GM18502 (cell line): ENCODE measurements around the gene MYOM3.

ENCODE experiments used
- ATAC-seq: cut with Tn5 transposase; IDR thresholded peaks from one replicate; pipeline ENCODE4 v1.9.1; 2021; ENCODE audit warnings: mild to moderate bottlenecking; ENCODE audit not compliant: unreplicated experiment, poor library complexity

The MYOM3 gene

DNA sequence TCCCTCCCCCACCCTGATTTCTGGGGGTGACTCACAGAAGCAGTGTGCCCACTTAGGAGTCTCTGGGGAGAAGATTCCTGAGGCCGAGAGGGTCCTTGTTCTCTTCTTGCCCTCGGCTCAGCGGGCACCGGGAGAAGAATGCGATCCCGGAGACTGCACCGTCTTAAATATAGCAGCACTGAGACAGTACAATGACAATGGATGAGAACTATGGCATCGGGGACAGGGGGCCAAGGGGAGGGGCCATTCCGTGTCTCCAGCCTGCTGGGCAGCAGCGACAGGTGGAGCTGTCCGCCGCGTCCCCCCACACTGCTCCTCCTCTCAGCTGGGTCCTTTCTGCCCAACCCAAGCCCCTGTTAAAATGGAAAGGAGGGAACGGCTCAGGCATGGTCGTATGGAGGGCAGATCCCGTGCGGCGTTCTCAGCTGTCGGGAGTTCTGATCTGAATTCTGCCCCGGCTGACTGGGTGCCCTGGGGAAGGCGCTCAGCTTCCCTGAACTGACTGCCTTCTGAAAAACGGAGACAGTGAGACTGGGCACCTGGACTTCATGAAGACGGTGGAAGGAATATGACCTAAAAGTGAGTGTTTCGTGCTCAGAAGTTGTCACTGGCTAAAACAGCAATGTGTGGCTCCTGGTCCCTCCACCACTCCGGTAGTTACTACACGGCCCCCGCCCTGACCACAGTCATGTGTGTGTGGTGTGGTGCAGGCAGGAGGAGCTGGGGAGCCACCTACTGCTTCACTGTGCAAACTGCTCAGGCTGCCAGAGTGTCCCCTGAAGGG is at the start of gene MYOM3:
Gene MYOM3, minus strand, starts transcription at position 140 of the 784 bp plus-strand sequence. CDS start 3,499 bp downstream, outside the sequence.
- ATAC-seq: no peak

GRCh38 chr1:24161270-24161669 is 49.3 kb upstream of the MYOM3 start:
- ATAC-seq: no peak

GRCh38 chr1:24159366-24159765 is 47.4 kb upstream of the MYOM3 start:
- no peak for ATAC-seq

- ATAC-seq: no peak
Measured at GRCh38 chr1:24157918-24158481, 46.1 kb upstream of the MYOM3 start.

DNA sequence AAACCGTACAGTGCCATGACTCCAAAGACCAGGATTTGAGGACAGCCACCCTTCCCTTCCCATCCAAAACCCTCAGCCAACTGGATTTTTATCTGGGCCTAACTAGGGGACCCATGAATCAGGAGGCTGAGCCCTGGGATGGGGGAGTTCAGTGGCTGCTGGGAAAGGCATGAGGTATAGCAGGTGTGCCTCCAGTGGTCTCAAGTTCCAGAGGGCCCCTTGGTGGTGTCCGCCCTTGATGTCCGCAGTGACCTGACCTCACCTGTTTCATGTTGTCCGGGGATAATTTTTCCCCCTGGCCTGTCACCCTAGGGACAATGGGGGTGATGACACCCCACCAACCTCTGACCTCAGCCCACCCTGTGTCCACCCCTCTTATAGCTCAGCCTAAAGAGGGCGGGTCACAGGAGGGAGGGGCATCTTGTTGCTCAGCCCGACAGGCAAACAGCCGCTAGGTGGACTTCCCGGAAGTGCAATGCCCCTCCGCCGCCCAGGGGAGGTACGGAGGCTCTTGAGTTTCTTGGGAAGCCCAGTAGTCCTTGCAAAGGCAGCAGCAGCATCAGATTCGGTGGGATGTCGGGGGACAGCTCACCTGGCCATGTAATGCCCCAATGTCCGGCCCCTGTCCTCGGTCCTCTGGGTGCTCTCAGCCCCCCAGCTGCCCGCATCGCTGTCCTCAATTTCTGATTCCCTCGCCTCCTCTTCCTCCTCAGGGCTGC is 44.8 kb upstream of the MYOM3 start:
- no peak for ATAC-seq

DNA sequence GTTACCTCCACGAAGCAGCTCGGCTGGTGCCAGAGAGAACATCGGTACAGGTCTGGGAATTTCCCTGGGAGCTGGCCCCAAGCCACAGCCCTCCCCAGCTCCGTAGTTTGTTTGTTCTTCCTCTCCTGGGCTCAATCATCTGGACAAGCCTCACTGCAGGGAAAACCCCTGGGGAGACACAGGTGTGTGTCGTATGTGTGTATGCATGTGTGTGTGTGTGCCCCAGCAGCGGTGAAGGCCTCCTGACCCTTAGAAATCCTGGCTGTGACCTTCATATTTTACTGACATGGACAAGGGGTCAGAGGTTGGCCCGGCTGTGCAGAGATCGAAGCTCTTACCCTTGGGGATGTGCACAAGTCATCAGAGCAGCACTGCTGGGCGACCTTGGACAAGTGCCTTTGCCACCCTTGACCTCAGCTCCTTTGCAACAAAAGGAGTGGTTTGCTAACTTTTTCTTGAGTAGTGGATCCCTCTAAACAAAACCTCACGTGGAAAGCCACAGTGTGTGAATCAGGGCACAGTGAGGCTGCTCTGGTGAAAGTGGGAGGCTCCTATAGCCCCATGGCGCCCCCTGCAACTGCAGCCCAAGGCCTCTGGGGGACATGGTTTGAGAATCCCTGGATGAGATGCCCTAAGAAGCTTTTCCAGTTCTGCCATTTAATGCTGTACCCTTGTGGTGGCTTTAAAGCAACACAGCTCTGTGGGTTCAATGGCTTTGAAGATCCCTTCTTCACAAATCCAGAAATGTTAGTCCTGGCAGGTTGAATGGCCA is 43.3 kb upstream of the MYOM3 start:
- no peak for ATAC-seq

DNA sequence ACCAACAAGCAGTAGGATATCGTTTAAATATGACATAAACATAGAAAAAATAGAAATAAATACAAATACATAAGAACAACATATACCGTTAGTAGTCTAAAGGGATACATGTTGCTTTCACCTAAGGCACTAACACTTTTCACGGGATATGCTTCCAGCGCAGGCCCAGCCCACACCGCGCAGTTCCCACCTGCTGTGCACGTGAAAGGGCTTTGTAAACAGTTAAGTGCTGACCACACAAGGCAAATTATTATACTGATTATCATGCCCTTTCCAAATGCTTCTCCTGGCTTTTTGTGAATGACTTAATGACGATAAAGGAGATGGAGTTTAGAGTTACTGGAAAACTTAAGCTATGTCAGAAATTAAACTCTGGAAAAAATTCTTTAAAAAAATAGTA is 42.3 kb upstream of the MYOM3 start:
- ATAC-seq: no peak

- ATAC-seq: no peak
Measured at GRCh38 chr1:24152631-24153494, 40.9 kb upstream of the MYOM3 start.

DNA sequence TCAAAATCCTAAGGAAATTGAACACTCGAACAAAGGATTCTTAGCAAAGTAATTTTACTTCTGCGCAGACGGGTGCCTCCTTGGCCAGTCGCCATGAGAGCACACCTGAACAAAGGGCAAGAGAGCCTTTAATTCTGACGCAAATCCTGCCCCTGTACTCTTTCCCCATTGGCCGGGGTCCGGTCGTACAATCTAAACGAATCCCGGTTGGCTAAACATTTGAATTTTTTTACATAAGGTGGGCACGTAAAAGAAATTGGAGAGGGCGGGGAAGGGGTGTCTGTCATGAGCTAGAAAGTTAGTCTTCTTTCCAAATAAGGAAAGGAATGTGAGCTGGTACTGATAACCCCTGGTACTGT is 39.2 kb upstream of the MYOM3 start:
- ATAC-seq: no peak

GRCh38 chr1:24150234-24151174 is 38.6 kb upstream of the MYOM3 start:
- ATAC-seq: peak; percentile 74

DNA sequence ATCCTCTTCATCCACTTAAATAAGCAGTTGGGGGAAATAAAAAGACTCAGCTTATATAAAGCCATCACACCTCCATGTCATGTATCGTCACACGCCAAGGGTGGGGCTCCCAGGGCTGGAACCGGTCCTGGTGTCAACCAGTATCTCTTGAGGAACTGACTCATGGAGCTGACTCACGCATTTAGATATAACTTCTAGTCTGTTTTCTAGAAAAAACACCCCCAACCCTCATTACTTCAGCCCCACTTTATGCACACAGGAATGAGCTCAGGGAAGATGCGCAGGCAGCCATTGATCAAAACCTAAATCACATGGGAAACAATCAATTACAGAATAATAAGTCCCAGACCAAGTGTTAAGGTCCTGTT is 37.9 kb upstream of the MYOM3 start:
- ATAC-seq: no peak

DNA sequence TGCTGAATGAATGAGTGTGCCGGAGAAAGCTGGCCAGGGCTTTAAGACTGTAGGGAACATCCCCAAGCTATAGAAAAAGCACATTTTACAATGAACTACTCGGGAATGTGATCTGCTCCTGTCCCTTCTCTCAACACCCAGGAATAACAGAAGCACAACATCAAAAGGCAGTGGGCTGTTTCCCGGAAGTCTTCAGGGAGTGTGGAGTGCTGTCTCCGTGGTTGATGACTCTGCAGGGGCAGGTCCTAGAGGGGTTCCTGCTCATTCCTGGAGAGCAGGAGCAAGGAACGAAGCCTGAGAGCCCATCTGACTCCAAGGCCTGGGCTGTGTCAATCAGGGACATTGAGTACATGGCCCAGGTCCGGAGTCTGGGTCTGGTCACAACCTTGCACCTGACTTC is 35.9 kb upstream of the MYOM3 start:
- ATAC-seq: no peak

DNA sequence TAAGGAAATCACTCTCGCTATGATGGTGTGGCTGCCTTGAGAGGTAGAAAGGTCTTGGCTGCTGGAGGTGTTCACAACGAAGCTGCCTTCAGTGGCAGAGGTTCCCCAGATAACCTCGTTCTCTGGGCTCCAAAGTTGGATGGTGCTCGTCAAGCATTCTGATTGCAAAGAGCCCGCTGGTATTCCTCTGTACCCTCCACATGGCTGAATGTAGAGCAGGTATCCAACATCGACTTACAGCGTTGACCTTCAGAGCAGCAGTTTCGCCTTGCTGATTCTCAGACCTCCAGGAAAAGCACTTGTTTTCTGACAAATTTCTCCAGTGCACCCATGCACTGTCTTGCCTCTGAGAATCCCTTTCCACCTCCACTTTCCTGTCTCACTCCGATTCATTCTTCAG is 35.3 kb upstream of the MYOM3 start:
- ATAC-seq: no peak

- ATAC-seq: no peak
Measured at GRCh38 chr1:24142546-24143534, 30.9 kb upstream of the MYOM3 start, which contains the start of gene IL22RA1. Gene IL22RA1, minus strand, starts transcription at chr1:24143140. Its CDS starts 58 bp downstream, at chr1:24143082.

- ATAC-seq: no peak
Measured at GRCh38 chr1:24141311-24141997, 29.5 kb upstream of the MYOM3 start.

GRCh38 chr1:24140741-24141181 is 28.8 kb upstream of the MYOM3 start:
- no peak for ATAC-seq

DNA sequence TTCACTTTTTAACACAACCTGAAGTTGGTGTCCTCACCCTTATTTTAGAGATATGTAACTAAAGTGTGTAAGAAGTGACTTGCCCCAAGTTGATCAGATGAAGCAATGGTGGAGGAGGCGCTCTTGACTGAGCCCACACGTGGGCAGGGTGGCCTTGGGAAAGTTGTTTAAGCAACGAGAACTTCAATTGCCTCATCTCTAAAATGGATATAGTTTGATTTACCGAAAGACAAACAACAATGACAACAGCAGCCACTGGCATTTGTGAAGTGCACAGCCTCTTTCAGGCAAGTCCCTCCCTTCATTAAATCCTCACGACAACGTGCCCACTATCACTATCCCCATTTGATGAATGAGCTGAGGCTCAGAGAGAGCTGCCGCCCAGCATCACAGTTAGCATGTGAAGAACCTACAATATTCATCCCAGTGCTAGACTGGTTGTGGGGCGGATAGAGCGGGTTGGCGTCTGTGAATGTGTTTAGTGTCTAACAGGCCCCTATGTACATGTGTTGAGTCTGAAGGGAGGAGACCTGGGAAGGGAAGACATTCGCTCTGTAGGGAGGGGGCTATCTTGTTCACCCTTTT is 28.0 kb upstream of the MYOM3 start:
- no peak for ATAC-seq
